Osteoblast (primary cell): ENCODE data around the gene WFDC6. TPM values are rescaled to one million over a fixed set of nuclear protein-coding genes. Genes with fewer than 3 reads are reported as not detected.

Experiments
- DNase-seq: peaks from one replicate; pipeline ENCODE4 v3.0.0; 2011; ENCODE audit warnings: low spot score, mixed read lengths; ENCODE audit not compliant: insufficient read length; ENCODE audit errors: missing footprints
- H2AFZ ChIP-seq: 2 replicates; pipeline ENCODE4 v1.6.0; 2011; ENCODE audit warnings: mild to moderate bottlenecking, low read length
- H3K27ac ChIP-seq: 2 replicates; pipeline ENCODE4 v1.5.1; 2011; ENCODE audit warnings: mild to moderate bottlenecking, low read depth, low read length, moderate library complexity
- H3K27me3 ChIP-seq: 2 replicates; pipeline ENCODE4 v1.6.0; 2012; ENCODE audit warnings: mild to moderate bottlenecking, control low read depth, inconsistent platforms, low read length, moderate library complexity; ENCODE audit not compliant: insufficient read depth
- H3K36me3 ChIP-seq: 2 replicates; pipeline ENCODE4 v1.5.1; 2011; ENCODE audit warnings: mild to moderate bottlenecking, low read length, control low read depth, moderate library complexity; ENCODE audit not compliant: insufficient read depth
- H3K4me1 ChIP-seq: 2 replicates; pipeline ENCODE4 v1.5.1; 2011; ENCODE audit warnings: mild to moderate bottlenecking, low read length, control low read depth, moderate library complexity; ENCODE audit not compliant: insufficient read depth
- H3K4me2 ChIP-seq: 2 replicates; pipeline ENCODE4 v1.6.0; 2011; ENCODE audit warnings: mild to moderate bottlenecking, low read length; ENCODE audit not compliant: insufficient read depth
- H3K4me3 ChIP-seq: fragments of 200-600 bp; sonication (generic); 3 replicates; pipeline ENCODE4 v1.5.1; 2012; ENCODE audit warnings: mild to moderate bottlenecking, low read length, inconsistent platforms; ENCODE audit not compliant: insufficient read depth
- H3K79me2 ChIP-seq: 2 replicates; pipeline ENCODE4 v1.6.0; 2012; ENCODE audit warnings: mild to moderate bottlenecking, low read length, control low read depth, inconsistent platforms; ENCODE audit not compliant: insufficient read depth
- H3K9me3 ChIP-seq: 2 replicates; pipeline ENCODE4 v1.5.1; 2011; ENCODE audit warnings: low read depth, low read length, control low read depth
- H4K20me1 ChIP-seq: 2 replicates; pipeline ENCODE4 v1.6.0; 2012; ENCODE audit warnings: mild to moderate bottlenecking, low read length, control low read depth; ENCODE audit not compliant: insufficient read depth
- CTCF ChIP-seq: IDR thresholded peaks from 2 replicates; pipeline ENCODE4 v1.5.1; 2011; ENCODE audit warnings: mild to moderate bottlenecking, low read depth, low read length, moderate library complexity; ENCODE audit errors: extremely low read depth
- total RNA-seq: library from RNA; depleted of rRNA; stranded (reverse); fragments of >200 nt; gene quantifications from 2 replicates; pipeline ENCODE4 v1.2.3, GENCODE V29; 2012

Gene WFDC6
- total RNA-seq, 1 donor, result not detected

DNA sequence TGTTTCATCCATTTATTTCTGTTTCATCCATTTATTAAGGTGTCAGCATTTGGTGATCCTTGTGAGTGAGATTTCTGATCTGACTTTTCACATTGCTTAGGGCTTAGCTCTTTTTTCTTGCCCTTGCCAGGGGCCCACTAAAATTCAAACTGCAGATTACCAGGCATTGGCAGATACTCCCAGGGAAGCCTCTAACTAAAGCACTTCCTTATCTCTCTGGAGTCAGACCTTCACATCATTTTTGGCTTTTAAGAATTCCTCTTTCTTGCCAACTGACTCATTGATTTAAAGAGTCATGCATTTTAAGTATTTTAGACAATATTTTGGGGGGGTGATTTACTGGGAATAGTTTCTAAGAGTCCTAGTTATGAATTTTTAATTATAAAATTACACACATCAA is 42.4 kb upstream of the WFDC6 start:
- Histone ChIP-seq H3K36me3 (no peaks in the 10 kb centered on the region), H3K27ac (no peak overlapping the region)
- DNase-seq, result no peak

DNA sequence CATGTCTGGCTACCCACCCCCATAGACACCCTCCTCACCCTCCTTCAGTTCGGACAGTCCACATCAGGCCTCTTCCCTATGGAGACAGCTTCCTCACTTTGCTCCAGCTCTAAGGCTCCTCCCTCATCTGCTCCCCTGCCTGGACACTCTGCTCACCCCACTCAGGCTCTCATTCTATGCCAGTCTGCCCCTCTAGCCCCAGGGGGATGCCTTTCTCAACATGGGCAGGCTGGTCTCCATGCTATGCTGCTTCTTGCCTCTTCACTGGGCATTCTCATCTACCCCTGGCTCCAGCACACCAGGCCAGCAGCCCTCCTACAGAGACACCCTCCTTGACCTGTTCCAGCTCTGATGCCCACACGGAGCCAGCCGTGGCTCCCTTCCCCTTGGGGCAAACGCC is 39.9 kb upstream of the WFDC6 start, which contains the start of gene WFDC8:
TSS of gene WFDC8 (minus strand) at position 101 of the 400 bp plus-strand sequence. CDS start at position 64, 37 bp downstream.
- no peak within 1 kb of the TSS for H3K4me3 ChIP-seq
- no peak within 1 kb of the TSS for H2AFZ ChIP-seq
- no peak within 1 kb of the TSS for H3K27ac ChIP-seq
- H3K36me3 ChIP-seq, result no peaks in the 10 kb centered on the region
- H3K79me2 ChIP-seq, result no peaks in the 10 kb centered on the region
- H3K9me3 ChIP-seq, result no peaks in the 10 kb centered on the region
- no peak for DNase-seq
- no peak for TF ChIP-seq CTCF
- H3K27me3 ChIP-seq, result peaks cover 12% of the 10 kb centered on the region
- H3K4me2 ChIP-seq, result no peak within 1 kb of the TSS
- H3K4me1 ChIP-seq, result no peaks in the 10 kb centered on the region
- no peaks in the 10 kb centered on the region for H4K20me1 ChIP-seq

More for the DNA sequence above, 42.4 kb upstream of the WFDC6 start:
- H2AFZ ChIP-seq, result no peak overlapping the region
- H3K4me1 ChIP-seq, result no peaks in the 10 kb centered on the region
- peaks cover 12% of the 10 kb centered on the region for H3K27me3 ChIP-seq
- H3K9me3 ChIP-seq, result no peaks in the 10 kb centered on the region
- no peaks in the 10 kb centered on the region for H4K20me1 ChIP-seq
- H3K4me3 ChIP-seq, result no peak overlapping the region
- H3K79me2 ChIP-seq, result no peaks in the 10 kb centered on the region
- no peak for TF ChIP-seq CTCF
- H3K4me2 ChIP-seq, result no peak overlapping the region

- H3K27ac ChIP-seq, result no peak overlapping the region
- no peak overlapping the region for H2AFZ ChIP-seq
- TF ChIP-seq CTCF, result no peak
- H3K4me3 ChIP-seq, result no peak overlapping the region
- H3K4me1 ChIP-seq, result no peaks in the 10 kb centered on the region
- no peak for DNase-seq
- H4K20me1 ChIP-seq, result no peaks in the 10 kb centered on the region
- H3K27me3 ChIP-seq, result peaks cover 9% of the 10 kb centered on the region
- H3K36me3 ChIP-seq, result no peaks in the 10 kb centered on the region
- H3K79me2 ChIP-seq, result no peaks in the 10 kb centered on the region
- H3K4me2 ChIP-seq, result no peak overlapping the region
- H3K9me3 ChIP-seq, result no peaks in the 10 kb centered on the region
Measured at GRCh38 chr20:45578231-45578630, 38.9 kb upstream of the WFDC6 start.

GRCh38 chr20:45576995-45577394 is 37.7 kb upstream of the WFDC6 start:
- Histone ChIP-seq H3K9me3 (no peaks in the 10 kb centered on the region), H2AFZ (no peak overlapping the region), H3K27me3 (peaks cover 5% of the 10 kb centered on the region), H4K20me1 (no peaks in the 10 kb centered on the region), H3K36me3 (no peaks in the 10 kb centered on the region), H3K4me1 (no peaks in the 10 kb centered on the region), H3K4me3 (no peak overlapping the region), H3K4me2 (no peak overlapping the region), H3K79me2 (no peaks in the 10 kb centered on the region), H3K27ac (no peak overlapping the region)
- no peak for TF ChIP-seq CTCF
- DNase-seq, result no peak
